Hematopoietic multipotent progenitor cell treated with erythropoietin and hydrocortisone succinate and interleukin-3 and kit ligand, for 6 days (in vitro differentiated cells): Measurements from ENCODE around the gene SDR42E2.
"Not testable (repeated sequence)": the region's sequence is repeated elsewhere in the genome, so short reads cannot be mapped to it uniquely, and the experiment has no call there.

ENCODE experiments used
- DNase-seq: peaks from one replicate; pipeline ENCODE4 v3.0.0-alpha.2; 2015

Gene SDR42E2

DNA sequence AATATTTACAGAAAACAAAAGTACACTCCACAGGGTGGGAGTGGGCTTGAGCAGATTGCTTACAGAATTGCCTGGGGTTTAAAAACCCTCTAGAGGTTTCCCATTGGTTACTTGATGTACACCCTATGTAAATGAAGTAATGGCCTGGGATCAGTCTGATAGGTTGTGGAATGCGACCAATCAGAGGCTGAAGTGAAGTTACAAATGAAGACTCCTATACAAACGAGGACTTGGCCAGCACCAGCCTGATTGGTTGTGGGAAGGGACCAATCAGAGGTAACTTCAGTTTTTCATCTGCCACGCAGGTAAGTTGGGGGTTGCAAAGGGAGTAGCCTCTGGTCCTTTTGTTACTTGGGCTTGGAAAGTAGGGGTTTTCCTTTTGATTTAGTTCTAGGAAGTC is 52.6 kb downstream of the SDR42E2 start:
- DNase-seq: peak; percentile 65

DNA sequence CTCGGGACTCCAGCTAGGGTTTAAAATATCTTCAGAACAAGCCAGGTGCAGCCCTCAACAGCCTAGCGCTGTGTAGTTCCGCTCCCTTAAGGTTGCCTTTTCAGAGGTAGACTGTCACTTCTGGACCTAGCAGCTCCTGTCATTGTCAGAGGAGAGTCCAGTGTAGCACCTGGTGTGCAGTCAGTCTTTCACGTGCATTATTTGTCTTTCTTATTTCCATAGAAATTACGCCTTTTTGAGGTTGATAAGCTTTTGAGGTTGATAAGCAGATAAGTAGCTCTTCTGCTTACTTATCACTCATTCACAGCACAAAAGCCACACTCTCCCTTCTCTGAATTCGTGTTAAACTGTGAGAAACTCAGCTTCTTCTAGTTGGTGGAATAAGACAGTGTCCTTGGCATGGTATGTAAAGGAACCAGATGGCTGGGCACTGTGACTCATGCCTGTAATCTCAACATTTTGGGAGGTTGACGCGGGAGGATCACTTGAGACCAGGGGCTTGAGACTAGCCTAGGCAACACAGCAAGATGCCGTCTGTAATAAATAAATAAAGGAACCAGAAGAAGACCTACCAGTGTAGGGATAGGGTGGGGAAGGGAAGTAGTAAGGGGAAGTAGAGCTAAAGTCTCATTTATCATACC is 54.0 kb downstream of the SDR42E2 start:
- peak; percentile 98 for DNase-seq

DNA sequence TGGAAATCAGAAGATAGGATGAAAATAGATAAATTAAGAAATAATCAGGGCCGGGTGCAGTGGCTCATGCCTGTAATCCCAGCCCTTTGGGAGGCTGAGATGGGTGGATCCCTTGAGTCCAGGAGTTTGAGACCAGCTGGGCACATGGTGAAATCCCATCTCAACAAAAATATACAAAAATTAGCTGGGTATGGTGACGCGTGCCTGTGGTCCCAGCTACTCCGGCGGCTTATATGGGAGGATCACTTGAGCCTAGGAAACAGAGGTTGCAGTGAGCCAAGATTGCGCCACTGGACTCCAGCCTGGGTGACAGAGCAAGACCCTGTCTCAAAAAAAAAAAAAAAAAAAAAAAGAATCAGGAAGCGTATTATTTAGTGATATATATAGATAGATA is 54.5 kb downstream of the SDR42E2 start:
- not testable (repeated sequence) for DNase-seq

DNA sequence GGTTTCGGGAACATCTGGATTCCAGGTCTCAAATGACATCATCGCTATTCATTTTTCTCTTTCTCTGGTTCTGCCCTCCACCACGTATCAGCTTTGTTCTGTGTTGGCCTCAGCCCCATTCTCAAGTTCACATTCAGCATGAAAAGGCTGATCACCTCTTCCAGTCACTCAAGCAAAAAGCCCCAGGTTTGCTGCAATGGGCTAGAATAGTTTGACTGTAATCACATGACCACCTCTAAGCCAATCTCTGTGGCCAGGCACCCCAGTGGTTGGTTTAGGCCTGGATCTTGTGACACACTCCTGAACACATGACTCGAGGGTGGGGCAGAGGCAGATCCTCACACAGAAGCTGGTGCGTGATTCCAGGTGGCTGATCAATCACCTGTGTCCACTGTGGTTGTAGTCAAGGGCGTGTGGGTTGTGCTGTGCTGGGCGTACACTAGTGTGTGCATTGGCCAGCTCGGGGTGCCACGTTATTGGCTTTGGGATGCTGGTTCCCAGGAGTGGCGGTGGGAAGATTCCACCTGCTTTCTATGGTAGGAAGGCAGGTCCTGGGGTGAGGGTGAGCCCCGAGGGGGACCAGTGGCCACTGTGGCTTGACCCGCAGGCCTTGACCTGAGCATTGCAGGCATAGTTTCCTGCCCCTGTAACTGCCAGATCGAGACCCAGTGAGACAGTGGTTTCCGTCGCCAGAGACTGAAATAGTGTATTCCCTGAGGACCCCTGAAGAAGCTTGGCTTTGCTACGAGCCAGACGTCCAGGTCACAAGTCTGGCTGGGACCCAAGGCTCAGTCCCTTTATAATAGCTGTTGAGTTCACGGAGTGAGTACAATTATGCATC is 55.8 kb downstream of the SDR42E2 start:
- DNase-seq: peak; percentile 80

DNA sequence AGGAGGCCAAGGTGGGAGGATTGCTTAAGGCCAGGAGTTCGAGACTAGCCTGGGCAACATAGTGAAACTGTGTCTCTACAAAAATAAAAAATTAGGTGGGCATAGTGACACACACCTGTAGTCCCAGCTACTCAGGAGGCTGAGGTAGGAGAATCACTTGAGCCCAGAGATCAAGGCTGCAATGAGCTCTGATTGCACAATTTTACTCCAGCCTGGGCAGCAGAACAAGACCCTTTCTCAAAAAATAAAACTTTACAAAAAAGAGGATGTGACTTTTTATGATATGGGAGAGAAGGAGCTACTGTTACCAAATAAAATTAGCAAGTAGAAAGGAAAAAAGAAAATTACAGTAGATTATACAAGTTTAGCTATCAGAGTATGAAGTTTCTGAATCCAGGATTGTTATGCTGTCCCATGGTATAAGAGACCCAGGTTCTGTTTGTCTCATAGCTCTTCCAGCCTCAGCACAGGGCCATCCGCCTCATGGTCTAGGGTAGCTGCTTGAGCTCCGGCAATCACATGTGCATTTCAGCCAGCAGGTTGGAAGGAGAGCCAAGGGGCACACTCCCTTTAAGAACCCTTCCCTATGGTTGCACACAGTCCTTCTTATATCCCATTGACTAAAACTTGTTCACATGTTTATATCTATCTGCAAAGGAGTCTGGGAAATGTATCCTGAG is 57.2 kb downstream of the SDR42E2 start:
- DNase-seq: no peak

DNA sequence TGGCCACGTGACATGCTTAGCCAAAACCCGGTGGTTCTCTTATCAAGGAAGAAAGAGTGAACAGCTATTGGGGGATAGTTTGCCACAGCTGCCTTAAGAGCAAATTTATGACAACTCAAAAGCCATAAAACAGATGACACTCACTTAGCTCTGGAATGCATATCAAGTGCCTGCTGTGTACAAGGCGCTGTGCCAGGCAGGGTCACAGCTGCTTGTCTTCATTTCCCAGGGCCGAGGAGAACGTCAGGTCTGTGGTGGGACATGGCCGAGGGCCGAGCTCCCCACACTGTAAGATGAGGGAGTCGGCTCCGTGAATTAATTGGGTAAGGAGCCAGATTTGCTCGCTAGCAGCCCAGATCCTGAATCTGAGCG is 57.7 kb downstream of the SDR42E2 start:
- peak; percentile 49 for DNase-seq

DNA sequence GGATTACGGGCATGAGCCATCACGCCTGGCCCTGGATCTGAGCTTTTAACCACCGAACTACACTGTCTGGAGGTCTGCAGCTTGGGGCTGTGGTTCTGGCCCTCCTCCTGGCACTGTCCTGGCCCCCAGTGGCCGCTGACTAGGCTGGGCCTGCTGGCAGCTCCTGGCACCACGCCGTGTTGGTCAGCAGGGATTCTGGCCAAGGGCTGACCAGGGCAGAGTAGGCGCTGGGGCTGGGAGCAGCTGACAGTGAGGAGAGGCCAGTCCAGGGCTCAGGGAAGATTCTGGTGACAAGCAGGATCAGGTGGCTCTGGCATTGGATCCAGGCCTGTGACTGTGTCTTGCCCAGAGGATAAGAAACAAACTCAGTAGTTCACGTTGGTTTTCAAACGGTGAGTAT is 58.4 kb downstream of the SDR42E2 start:
- no peak for DNase-seq

DNA sequence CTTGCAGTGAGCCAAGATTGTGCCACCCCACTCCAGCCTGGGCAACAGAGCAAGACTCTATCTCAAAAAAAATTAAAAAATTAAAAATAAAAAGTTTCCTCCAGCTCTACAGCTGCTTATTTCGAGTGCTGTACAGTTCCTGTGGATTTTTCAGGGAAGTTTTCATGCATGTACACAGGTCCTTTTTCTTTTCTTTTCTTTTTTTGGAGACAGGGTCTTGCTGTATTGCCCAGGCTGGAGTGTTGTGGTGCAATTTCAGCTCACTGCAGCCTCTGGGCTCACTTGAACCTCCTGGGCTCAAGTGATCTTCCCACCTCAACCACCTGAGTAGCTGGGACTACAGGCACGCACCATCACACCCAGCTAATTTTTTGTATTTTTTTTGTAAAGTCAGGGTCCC is 59.7 kb downstream of the SDR42E2 start:
- DNase-seq: no peak

DNA sequence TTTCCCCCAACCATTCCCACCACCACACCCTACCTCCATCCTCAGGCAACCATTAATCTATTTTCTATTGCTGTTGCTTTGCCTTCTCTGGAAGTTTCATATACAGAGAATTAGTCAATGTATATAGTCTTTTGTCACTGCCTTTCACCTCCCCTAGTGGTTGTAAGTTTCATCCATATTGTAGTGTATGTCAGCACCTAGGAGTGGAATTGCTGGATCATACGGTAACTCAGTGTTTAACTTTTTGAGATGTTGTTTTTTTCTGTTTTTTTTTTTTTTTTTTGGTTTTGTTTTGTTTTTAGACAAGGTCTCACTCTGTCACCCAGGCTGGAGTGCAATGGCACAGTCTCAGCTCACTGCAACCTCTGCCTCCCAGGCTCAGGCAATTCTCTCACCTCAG is 60.7 kb downstream of the SDR42E2 start:
- no peak for DNase-seq

DNA sequence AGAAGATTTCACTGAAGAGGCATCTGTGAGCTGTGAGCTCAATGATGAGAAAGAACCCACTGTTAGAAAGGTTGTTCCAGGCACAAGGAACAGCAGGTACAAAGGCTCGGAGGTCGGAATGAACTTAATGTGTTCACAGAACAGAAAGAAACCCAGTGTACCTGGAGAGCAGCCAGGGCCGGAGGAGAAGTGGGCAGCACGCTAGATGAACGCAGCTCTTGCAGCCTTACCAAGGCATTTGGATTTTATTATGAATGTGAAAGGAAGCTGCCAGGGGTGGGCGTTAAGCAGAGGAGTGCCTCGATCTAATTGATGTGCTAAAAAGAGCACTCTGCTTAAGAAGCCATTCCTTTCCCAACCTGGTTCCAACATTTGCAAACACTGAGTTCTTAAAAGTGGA is 62.8 kb downstream of the SDR42E2 start:
- no peak for DNase-seq

DNA sequence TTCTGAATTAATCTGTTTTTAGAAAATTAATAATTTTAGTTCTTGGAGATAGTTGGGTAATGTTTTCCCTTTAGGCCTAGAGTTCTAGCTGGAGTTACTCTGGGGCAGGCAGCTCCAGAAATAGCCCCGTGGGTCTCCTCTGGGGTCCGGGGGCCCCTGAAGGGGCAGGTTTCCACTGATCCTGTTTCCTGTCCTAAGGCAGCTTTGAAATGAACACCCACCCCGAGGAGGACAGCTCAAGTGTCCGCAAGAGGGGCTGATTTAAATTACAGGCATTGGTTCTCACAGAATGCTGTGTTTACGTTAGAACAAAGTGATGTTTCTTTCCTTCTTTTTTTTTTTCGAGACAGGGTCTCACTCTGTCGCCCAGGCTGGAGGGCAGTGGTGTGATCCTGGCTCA is 67.6 kb downstream of the SDR42E2 start:
- DNase-seq: no peak

DNA sequence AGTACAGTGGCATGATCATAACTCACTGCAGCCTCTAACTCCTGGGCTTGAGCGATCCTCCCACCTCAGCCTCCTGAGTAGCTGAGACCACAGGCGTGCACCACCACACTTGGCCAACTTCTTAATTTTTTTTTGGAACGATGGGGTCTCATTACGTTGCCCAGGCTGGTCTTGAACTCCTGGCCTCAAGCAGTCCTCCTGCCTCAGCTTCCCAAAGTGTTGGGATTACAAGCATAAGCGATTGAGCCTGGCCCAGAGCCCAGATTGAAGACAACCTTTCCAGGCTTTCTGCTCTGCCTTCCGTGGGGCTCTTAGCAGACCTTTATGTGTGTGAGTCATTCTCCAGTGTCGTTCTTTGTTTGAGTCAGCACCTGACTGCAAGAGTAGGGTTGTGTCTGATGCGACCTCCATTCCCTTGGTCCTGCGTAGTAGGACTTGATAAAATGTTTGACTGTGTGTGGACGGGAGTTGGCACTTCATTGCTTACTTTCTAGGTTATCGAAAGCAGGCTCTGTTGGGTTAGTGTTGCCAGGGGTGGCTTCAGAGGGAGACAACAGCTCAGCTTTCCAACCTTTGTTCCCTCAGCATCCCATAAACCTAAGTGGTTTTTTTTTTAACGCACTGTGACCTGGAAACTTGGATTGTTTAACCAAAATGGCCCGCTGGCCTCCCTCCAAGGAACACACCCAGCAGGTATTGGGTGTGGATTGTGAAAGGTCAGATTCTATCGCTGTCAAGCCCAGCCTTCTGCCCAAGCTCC is 70.2 kb downstream of the SDR42E2 start:
- DNase-seq: no peak

DNA sequence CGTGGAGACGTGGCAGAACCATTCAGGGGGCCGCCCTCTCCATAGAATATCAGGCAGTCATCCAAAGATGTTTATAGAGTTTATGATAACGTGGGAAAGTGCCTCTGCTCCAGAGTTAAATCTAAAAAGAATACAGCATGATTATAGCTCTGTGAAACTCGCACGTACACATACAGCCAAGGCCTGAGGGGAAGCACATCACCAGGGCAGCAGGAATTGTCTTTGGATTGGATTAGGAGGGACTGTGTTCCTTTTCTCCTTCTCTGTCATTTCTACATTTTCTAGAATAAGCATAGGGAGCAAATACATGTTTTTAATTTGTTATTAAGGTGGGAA is 70.7 kb downstream of the SDR42E2 start:
- no peak for DNase-seq

DNA sequence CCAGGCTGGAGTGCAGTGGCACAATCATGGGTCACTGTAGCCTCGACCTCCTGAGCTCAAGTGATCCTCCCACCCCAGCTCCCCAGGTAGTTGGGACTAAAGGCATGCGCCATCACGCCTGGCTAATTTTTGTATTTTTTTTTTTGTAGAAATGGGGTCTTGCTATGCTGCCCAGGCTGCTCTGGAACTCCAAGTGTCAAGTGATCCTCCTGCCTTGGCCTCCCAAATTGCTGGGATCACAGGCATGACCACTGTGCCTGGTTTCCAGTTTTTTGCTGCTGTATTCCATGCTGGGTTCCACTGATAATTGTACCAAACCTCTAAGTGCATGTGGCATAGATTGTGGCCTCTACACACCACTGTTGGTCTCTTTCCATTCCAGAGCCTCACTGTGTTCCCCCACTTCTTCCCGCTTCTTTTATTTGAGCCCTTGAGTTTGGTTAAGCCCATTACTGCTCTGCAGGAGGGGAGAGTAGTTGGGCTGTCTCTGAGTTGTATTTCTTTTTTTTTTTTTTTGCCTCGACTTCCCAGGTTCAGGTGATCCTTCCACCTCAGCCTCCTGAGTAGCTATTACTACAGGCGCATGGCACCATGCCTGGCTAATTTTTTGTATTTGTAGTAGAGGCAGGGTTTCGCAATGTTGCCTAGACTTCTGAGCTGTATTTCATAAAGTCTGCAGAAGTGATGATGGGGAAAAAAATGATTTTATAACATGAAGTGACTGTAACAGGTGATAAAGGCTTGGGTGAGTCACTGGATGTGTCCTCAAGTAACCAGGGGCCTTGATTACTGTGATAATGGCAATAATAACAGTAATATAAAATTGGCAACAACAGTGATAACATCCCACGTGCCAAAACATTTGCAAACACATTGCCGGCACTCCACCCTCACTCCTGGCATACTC is 73.8 kb downstream of the SDR42E2 start:
- peak; percentile 44 for DNase-seq

DNA sequence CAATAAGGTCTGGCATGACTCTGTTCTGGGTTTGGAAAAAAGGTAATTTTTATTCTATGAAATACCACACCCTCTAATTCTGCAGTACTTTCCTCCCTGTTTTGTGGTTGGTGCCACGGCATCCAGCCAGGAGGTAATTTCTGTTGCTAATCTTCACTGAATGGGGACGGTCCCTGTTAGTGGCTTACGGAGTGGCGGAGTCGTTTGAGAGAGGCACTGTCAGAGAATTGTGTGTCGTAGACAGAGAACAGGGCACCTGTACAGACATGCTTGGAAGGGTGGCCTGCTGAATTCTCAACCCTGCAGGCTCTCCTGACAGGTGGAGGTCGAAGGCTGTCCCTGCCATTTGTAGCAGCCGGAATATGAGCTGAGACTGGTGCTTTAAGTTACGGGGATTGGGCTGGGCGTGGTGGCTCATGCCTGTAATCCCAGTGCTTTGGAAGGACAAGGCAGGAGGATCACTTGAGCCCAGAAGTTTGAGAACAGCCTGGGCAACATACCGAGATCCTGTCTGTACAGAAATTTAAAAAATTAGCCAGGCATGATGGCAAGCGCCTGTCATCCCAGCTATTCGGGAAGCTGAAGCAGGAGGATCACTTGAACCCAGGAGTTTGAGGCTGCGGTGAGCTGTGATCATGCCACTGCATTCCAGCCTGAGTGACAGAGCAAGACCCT is 77.0 kb downstream of the SDR42E2 start:
- DNase-seq: no peak

DNA sequence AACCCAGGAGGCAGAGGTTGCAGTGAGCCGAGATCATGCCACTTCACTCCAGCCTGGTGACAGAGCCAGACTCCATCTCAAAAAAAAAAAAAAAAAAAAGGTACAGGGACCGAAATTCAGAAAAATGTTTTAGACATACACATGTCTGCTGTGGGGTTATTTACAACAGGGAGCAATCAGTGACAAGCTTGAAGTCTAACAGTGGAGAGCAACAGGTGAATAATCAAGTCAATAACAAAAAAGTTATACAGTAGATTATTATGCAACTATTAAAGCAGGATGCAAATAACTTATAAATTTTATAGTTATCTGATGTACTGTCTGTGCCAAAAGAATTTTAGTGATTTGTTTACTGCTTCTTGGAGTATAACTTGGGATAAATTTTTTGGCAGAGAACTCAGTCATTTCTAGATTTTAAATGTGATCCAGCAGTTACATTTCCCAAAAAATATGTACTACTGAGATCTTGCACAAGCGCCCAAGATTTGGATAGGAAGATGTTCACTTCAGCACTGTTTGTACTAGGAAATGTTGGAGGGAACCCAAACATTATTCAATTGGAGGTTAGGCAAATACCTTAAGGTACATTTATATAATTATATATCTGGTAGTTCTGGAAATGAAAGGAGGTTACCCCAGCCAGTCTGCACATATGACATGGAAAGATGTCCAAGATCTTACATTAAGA is 77.9 kb downstream of the SDR42E2 start:
- no peak for DNase-seq
